ENCODE measurements around the gene ERBB2. TPM values are rescaled to one million over a fixed set of nuclear protein-coding genes. Genes with fewer than 3 reads are reported as not detected.

The ERBB2 gene
- total and polyA plus RNA-seq, 12 donors = 40.3 to 89.1 (median 66.1) TPM

- WGBS, 2 donors = 30 to 49% methylated on average over 19 of the region's 19 CpGs
- H3K4me1 ChIP-seq = peaks cover 33 to 90% (median 59%) of the 10 kb centered on the region in 9 donors
- intact Hi-C loops (cut with DNase I) = loop anchor here in 6 of 10 donors (5.0 to 10.0 kb wide), 5 partner anchors 35 to 60 kb away; partner anchors contain the start of genes MIEN1 (in 1 of the 6), PPP1R1B (in 1 of the 6) and STARD3 (in 1 of the 6)
- TF ChIP-seq, protein P1, sequence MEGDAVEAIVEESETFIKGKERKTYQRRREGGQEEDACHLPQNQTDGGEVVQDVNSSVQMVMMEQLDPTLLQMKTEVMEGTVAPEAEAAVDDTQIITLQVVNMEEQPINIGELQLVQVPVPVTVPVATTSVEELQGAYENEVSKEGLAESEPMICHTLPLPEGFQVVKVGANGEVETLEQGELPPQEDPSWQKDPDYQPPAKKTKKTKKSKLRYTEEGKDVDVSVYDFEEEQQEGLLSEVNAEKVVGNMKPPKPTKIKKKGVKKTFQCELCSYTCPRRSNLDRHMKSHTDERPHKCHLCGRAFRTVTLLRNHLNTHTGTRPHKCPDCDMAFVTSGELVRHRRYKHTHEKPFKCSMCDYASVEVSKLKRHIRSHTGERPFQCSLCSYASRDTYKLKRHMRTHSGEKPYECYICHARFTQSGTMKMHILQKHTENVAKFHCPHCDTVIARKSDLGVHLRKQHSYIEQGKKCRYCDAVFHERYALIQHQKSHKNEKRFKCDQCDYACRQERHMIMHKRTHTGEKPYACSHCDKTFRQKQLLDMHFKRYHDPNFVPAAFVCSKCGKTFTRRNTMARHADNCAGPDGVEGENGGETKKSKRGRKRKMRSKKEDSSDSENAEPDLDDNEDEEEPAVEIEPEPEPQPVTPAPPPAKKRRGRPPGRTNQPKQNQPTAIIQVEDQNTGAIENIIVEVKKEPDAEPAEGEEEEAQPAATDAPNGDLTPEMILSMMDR (IDR thresholded peaks at IDR 0.05) = peak; percentile 21 to 65 (median 53)
- peaks cover 0 to 46% (median 8%) of the 10 kb centered on the region in 7 donors for H3K27me3 ChIP-seq
- H3K4me3 ChIP-seq = no peak overlapping the region
- peak in 1 of 2 donors; percentile 74 for DNase-seq
- peak in 7 of 8 donors; percentile 2 to 37 (median 19) for ATAC-seq
- no peaks in the 10 kb centered on the region for H3K9me3 ChIP-seq
- peaks cover 0 to 1% (median 0%) of the 10 kb centered on the region in 9 donors for H3K36me3 ChIP-seq
- peak overlapping the region; percentile 35 to 98 (median 80) for H3K27ac ChIP-seq
Observed at GRCh38 chr17:39671651-39672521, 28.0 kb upstream of the ERBB2 start.

DNA sequence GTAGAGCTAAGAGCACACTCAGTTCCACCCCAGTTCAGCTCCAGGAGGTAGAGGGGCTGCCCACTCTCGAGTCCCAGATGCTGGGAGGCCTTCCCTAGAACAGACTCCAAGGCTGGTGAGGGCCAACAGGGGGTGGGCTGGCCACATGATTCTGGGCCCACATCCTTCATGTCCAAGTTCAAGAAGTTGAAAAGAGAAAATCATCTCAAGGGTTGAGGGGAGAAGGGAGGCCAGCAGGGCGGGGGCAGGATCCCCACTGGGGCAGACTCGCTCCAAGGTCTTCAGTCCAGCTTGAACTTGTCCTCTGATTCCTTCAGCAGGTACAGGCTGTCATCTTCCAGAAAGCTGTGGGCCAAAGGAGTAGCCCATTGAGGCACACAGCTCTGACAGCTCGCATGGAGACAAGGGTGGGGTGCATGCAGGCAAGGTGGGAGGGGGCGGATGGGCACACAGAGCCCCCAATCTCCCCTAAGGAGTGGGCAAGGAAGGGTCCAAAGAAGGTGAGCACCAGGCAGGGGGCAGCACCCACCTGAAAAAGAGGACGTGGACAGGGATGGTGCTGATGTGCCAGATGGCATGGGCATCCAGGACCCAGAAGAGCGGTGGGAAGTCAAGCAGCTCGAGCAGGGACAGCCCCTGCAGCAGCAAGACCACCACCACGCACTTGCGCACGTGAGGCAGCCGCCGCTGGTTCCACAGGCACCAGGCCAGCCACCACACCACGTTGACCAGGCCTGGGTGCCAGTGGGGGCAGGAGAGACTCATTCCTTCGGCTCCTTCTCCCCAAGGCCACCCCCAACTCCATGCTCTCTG is 27.1 kb upstream of the ERBB2 start:
- peak overlapping the region; percentile 23 to 98 (median 79) for H3K27ac ChIP-seq
- 81 to 84% methylated on average over 15 of the region's 15 CpGs for WGBS, 2 donors

DNA sequence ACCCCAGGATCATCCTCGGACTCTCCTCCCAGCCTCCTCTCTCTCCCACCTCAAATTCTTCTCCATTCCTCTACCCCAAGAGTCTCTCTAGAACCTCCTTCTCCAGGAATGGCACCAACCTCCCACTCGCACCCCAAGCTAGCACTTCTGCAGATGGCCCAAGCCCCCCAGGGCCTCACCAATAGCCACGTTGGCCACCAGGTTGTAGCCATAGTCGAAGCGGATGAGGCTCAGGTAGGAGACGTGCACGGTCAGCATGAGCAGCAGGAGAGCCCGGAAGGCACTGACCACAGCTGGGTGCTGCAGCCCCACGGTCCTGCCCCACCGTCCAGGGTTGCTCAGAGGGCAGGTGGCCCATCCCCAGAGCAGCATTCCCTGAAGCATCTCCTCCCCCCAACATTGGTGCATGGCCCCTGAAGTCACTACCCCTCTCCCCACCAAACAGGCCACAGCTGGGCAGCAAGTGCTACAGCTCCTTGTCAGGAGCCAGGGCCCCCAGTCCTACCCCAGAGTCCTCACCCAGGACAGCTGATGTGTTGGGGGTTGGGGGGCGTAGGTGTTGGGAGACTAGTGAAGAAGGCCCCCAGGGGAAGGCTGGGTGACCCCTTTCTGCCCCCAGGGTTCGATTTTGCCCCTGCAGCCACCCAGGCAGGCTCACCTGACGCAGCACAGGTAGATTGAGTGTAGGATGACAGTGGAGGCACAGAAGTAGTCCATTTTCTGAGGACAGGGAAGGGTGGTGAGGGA is 26.4 kb upstream of the ERBB2 start:
- DNase-seq (no peak), ATAC-seq (no peak)
- Histone ChIP-seq H3K27me3 (peaks cover 0 to 29% (median 7%) of the 10 kb centered on the region in 7 donors), H3K9me3 (no peaks in the 10 kb centered on the region), H3K4me1 (peaks cover 40 to 88% (median 56%) of the 10 kb centered on the region in 9 donors), H3K27ac (peak overlapping the region in 6 of 10 donors; percentile 13 to 93 (median 84)), H3K36me3 (peaks cover 0 to 3% (median 0%) of the 10 kb centered on the region in 9 donors), H3K4me3 (no peak overlapping the region)
- intact Hi-C loops (cut with DNase I) = loop anchor here in 6 of 10 donors (5.0 to 10.0 kb wide), 5 partner anchors 36 to 59 kb away; partner anchors contain the start of genes MIEN1 (in 1 of the 6), PPP1R1B (in 1 of the 6) and STARD3 (in 1 of the 6)
- WGBS, 2 donors = 81 to 85% methylated on average over 13 of the region's 13 CpGs
- TF ChIP-seq, protein P1 (IDR thresholded peaks at IDR 0.05) = no peak

More for the DNA sequence above, 27.1 kb upstream of the ERBB2 start:
- H3K4me3 ChIP-seq = no peak overlapping the region
- peaks cover 35 to 88% (median 58%) of the 10 kb centered on the region in 9 donors for H3K4me1 ChIP-seq
- no peaks in the 10 kb centered on the region for H3K9me3 ChIP-seq
- H3K27me3 ChIP-seq = peaks cover 0 to 37% (median 7%) of the 10 kb centered on the region in 7 donors
- peaks cover 0 to 3% (median 0%) of the 10 kb centered on the region in 9 donors for H3K36me3 ChIP-seq
- intact Hi-C loops (cut with DNase I) = loop anchor here in 6 of 10 donors (5.0 to 10.0 kb wide), 5 partner anchors 35 to 60 kb away; partner anchors contain the start of genes MIEN1 (in 1 of the 6), PPP1R1B (in 1 of the 6) and STARD3 (in 1 of the 6)
- ATAC-seq = no peak
- TF ChIP-seq, protein P1 (IDR thresholded peaks at IDR 0.05) = peak in 1 of 9 donors; percentile 7
- no peak for DNase-seq
